ENCODE data around the gene ECSIT. TPM values are rescaled to one million over a fixed set of nuclear protein-coding genes. Genes with fewer than 3 reads are reported as not detected.

The ECSIT gene
- total and polyA plus RNA-seq, 2 experiments from 2014 or later, result 17.1 to 28.0 TPM

DNA sequence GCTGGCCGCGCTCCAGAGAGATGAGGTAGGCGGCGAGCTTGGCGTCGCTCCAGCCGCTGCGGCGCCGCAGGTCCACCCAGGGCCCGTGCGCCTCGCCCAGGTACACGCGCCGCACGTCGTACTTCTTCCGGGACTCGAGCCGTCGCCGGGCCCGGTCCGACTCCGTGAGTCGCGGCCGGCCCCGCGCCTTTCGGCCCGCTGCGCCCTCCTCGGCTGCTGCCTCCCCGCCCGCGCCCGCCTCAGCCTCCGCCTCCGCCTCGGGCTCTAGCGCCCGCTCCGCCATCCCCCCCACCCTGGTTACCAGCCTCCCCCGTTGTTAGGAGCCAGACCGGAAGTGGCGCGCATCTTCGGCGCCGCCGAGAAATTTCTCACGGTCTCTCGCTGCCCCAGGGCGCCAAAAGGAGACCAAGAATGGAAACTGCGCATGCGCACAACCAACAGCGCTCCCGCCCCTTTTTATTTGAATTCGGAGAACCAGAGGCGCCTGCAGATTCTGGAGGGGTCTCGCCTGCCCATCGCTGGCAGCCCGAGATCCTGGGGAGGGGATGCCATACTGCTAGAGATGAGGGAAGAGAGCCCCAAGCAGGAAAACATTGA lies 23.3 kb downstream of the ECSIT start, which contains the start of gene ZNF653:
Gene ZNF653 (minus strand): TSS at position 336 of the 597 bp plus-strand sequence. CDS start 53 bp downstream, at position 283.
- H3K4me1 ChIP-seq (ENCODE audit: insufficient read depth), result 0 out of 2 replicates have a peak, but pooled peaks cover 4% of the 10 kb centered on the region
- H2AFZ ChIP-seq, result peak within 1 kb of the TSS; percentile 84
- no peaks in the 10 kb centered on the region for H3K9me2 ChIP-seq (ENCODE audit: insufficient read depth)
- peak within 1 kb of the TSS; percentile 88 for H3K9ac ChIP-seq
- H3K4me3 ChIP-seq, result peak within 1 kb of the TSS; percentile 73
- peak; percentile 97 for DNase-seq
- H3K79me2 ChIP-seq (ENCODE audit: insufficient read depth), result no peaks in the 10 kb centered on the region; the same call in 1 of the 2 replicates
- H3K4me2 ChIP-seq (ENCODE audit: unreplicated experiment), result peak within 1 kb of the TSS; percentile 83
- H3K27ac ChIP-seq, result peak within 1 kb of the TSS; percentile 68
- H3K36me3 ChIP-seq (ENCODE audit: low read depth), result no peaks in the 10 kb centered on the region
- H3F3A ChIP-seq (ENCODE audit: insufficient read depth), result no peaks in the 10 kb centered on the region
- no peaks in the 10 kb centered on the region for H3K9me3 ChIP-seq (ENCODE audit: low read depth)
- no peak for TF ChIP-seq EZH2 (IDR thresholded peaks at IDR 0.05; ENCODE audit: insufficient read depth, poor library complexity, severe bottlenecking)
- no peak for TF ChIP-seq EZH2phosphoT487 (IDR thresholded peaks at IDR 0.05; ENCODE audit: insufficient read depth, low read depth)
- H3K27me3 ChIP-seq (replicated peaks; ENCODE audit: insufficient read depth), result no peaks in the 10 kb centered on the region
- WGBS, 2 experiments (ENCODE audit: low coverage in 1 of 2, low lambda C conversion rate in 2 of 2, missing lambda C conversion rate in 2 of 2), result 0 to 2% methylated on average over 37 to 45 of the region's 65 CpGs
- H4K20me1 ChIP-seq (ENCODE audit: insufficient read depth), result no peaks in the 10 kb centered on the region
- in situ Hi-C loops (cut with MboI), result no loop called here

DNA sequence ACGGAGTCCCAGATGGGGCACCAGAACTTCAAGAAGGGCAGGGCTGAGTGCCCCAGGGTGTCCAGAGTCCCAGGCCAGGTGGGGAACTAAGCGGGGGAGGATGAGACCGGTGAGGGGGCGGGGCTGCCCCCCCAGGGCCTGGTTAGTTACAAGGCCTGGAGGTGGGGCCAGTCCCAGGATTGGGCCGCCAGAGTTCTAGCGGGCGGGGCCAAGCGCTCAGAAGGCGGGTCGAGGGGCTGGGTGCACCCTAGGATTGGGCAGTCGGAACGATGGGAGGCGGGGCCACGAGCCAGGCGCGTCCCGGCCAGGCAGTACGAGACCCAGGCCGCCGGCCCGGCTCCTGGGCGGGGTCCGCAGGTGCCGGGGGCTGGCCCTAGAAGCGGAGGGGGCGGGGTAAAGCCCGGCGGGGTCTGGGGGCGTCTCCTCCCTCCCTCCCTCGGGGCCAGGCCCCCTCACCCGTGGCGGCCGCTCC lies 23.9 kb downstream of the ECSIT start:
- H3K9me3 ChIP-seq (ENCODE audit: low read depth), result no peaks in the 10 kb centered on the region
- no peaks in the 10 kb centered on the region; the same call in 1 of the 2 replicates for H3K79me2 ChIP-seq (ENCODE audit: insufficient read depth)
- in situ Hi-C loops (cut with MboI), result no loop called here

DNA sequence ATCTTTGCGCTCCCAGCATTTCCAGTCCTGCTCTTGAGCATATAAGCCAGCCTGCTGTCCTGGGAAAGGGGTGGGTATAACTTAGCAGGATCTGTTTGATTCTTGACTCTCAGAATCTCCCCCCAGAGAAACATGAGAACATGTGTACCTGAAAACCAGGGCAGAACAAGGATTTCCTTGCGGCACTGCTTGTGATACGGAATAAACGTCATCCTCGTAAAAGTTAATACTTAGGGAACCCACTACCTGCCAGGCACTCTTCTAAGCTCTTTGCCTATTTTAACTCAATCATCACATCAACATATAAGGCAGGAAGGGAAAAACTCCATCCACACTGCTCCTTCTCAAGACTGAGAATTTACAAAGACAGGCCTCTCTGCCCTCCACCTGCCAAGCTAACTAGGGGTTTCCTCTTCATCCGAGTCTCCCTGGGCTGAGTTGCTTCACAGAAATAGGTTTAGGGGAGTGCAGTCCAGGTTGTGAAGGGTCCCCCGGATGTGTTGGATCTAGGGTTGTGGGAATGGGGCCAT lies 24.4 kb downstream of the ECSIT start:
- Histone ChIP-seq H3K27ac (peak overlapping the region; percentile 35; the same call in 1 of the 2 replicates), H3K9ac (peak overlapping the region; percentile 88), H4K20me1 (ENCODE audit: insufficient read depth) (no peaks in the 10 kb centered on the region), H3K9me2 (ENCODE audit: insufficient read depth) (no peaks in the 10 kb centered on the region), H3F3A (ENCODE audit: insufficient read depth) (no peaks in the 10 kb centered on the region), H3K79me2 (ENCODE audit: insufficient read depth) (no peaks in the 10 kb centered on the region; the same call in 1 of the 2 replicates), H3K4me1 (ENCODE audit: insufficient read depth) (0 out of 2 replicates have a peak, but pooled peaks cover 4% of the 10 kb centered on the region), H3K9me3 (ENCODE audit: low read depth) (no peaks in the 10 kb centered on the region), H2AFZ (peak overlapping the region; percentile 74; the same call in 1 of the 2 replicates), H3K36me3 (ENCODE audit: low read depth) (no peaks in the 10 kb centered on the region), H3K4me3 (peak overlapping the region; percentile 73), H3K27me3 (replicated peaks; ENCODE audit: insufficient read depth) (no peaks in the 10 kb centered on the region), H3K4me2 (ENCODE audit: unreplicated experiment) (peak overlapping the region; percentile 83)
- DNase-seq, result no peak
- in situ Hi-C loops (cut with MboI), result no loop called here
- 39 to 43% methylated on average over 7 of the region's 7 CpGs for WGBS, 2 experiments (ENCODE audit: low coverage in 1 of 2, low lambda C conversion rate in 2 of 2, missing lambda C conversion rate in 2 of 2)
- TF ChIP-seq EZH2 (IDR thresholded peaks at IDR 0.05; ENCODE audit: insufficient read depth, poor library complexity, severe bottlenecking), result no peak
- no peak for TF ChIP-seq EZH2phosphoT487 (IDR thresholded peaks at IDR 0.05; ENCODE audit: insufficient read depth, low read depth)

More for the DNA sequence above, 23.9 kb downstream of the ECSIT start:
- Histone ChIP-seq H4K20me1 (ENCODE audit: insufficient read depth) (no peaks in the 10 kb centered on the region), H3K27me3 (replicated peaks; ENCODE audit: insufficient read depth) (no peaks in the 10 kb centered on the region), H3K9ac (peak overlapping the region; percentile 88), H3K9me2 (ENCODE audit: insufficient read depth) (no peaks in the 10 kb centered on the region), H3K4me2 (ENCODE audit: unreplicated experiment) (peak overlapping the region; percentile 83), H3K4me1 (ENCODE audit: insufficient read depth) (0 out of 2 replicates have a peak, but pooled peaks cover 4% of the 10 kb centered on the region), H3K4me3 (peak overlapping the region; percentile 73), H3K36me3 (ENCODE audit: low read depth) (no peaks in the 10 kb centered on the region), H2AFZ (peak overlapping the region; percentile 84), H3F3A (ENCODE audit: insufficient read depth) (no peaks in the 10 kb centered on the region), H3K27ac (peak overlapping the region; percentile 68)
- no peak for TF ChIP-seq EZH2 (IDR thresholded peaks at IDR 0.05; ENCODE audit: insufficient read depth, poor library complexity, severe bottlenecking)
- TF ChIP-seq EZH2phosphoT487 (IDR thresholded peaks at IDR 0.05; ENCODE audit: insufficient read depth, low read depth), result no peak
- WGBS, 2 experiments (ENCODE audit: low coverage in 1 of 2, low lambda C conversion rate in 2 of 2, missing lambda C conversion rate in 2 of 2), result 0 to 3% methylated on average over 3 to 29 of the region's 33 CpGs
- DNase-seq, result peak; percentile 97

DNA sequence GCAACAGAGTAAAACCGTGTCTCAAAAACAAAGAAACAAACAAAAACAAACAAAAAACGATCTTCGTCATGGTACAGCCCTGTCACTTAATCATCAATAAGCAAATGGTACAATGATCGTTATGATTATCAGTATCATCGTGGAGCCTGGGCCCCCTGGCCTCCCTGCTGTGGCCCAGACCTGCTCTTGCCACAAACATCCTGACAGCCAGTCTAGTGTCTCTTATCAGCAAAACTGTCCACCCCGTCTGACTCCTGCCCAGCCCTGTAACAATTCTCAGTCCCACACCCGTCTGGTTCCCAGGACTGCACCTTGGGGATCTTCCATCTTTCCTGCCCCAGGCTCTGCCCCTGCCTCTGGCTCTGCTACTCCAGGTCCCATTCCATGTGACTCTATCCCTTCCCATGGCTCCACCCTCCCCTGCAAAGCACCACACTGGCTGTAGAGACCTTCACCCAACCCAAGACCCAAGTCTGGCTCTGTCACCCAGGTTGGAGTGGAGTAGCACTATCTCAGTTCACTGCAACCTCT lies 29.0 kb downstream of the ECSIT start:
- H4K20me1 ChIP-seq (ENCODE audit: insufficient read depth), result no peaks in the 10 kb centered on the region
- no peak overlapping the region for H2AFZ ChIP-seq
- no peak overlapping the region for H3K27ac ChIP-seq
- no peaks in the 10 kb centered on the region for H3K36me3 ChIP-seq (ENCODE audit: low read depth)
- H3K4me1 ChIP-seq (ENCODE audit: insufficient read depth), result 0 out of 2 replicates have a peak, but pooled peaks cover 4% of the 10 kb centered on the region
- TF ChIP-seq EZH2 (IDR thresholded peaks at IDR 0.05; ENCODE audit: insufficient read depth, poor library complexity, severe bottlenecking) (no peak), EZH2phosphoT487 (IDR thresholded peaks at IDR 0.05; ENCODE audit: insufficient read depth, low read depth) (no peak)
- H3K9me2 ChIP-seq (ENCODE audit: insufficient read depth), result no peaks in the 10 kb centered on the region
- H3K27me3 ChIP-seq (replicated peaks; ENCODE audit: insufficient read depth), result no peaks in the 10 kb centered on the region
- 87 to 90% methylated on average over 7 of the region's 7 CpGs for WGBS, 2 experiments (ENCODE audit: low coverage in 1 of 2, low lambda C conversion rate in 2 of 2, missing lambda C conversion rate in 2 of 2)
- no peak for DNase-seq
- in situ Hi-C loops (cut with MboI), result loop anchor here (10.0 kb wide), 1 partner anchor 85 kb away; no protein-coding TSS in a partner anchor
- no peak overlapping the region for H3K9ac ChIP-seq
- H3K4me3 ChIP-seq, result no peak overlapping the region
- H3F3A ChIP-seq (ENCODE audit: insufficient read depth), result no peaks in the 10 kb centered on the region
- H3K79me2 ChIP-seq (ENCODE audit: insufficient read depth), result no peaks in the 10 kb centered on the region; the same call in 1 of the 2 replicates
- H3K9me3 ChIP-seq (ENCODE audit: low read depth), result no peaks in the 10 kb centered on the region
- H3K4me2 ChIP-seq (ENCODE audit: unreplicated experiment), result no peak overlapping the region
